ENCODE results near the gene PGAP3.
A peak's percentile ranks its signal among the peaks of the same experiment; 100 is the strongest.

Gene PGAP3

GRCh38 chr17:39658346-39658745 is 29.5 kb downstream of the PGAP3 start:
- Histone ChIP-seq H3K27ac (ENCODE audit: extremely low read depth, low read depth, low read length) (no peak overlapping the region), H3K36me3 (ENCODE audit: control insufficient read depth in 2 of 2, insufficient read depth in 1 of 2, low read length in 2 of 2) (peaks cover 3 to 69% of the 10 kb centered on the region in 2 experiments; a peak in 2 of 3 replicates), H3K9me3 (ENCODE audit: control insufficient read depth, insufficient read depth, low read depth, low read length) (no peaks in the 10 kb centered on the region), H3K4me3 (ENCODE audit: low read depth, low read length) (no peak overlapping the region), H3K4me1 (ENCODE audit: control insufficient read depth, insufficient read depth, low read length) (peaks cover 3% of the 10 kb centered on the region; the same call in 1 of the 2 replicates)
- TF ChIP-seq SETDB1 (IDR thresholded peaks at IDR 0.05; ENCODE audit: insufficient read length, low read length) (no peak), YY1 (tag by site-specific recombination; IDR thresholded peaks at IDR 0.05) (no peak), ZFP37 (tag by site-specific recombination; IDR thresholded peaks at IDR 0.05) (no peak), ZNF138 (tag by site-specific recombination; IDR thresholded peaks at IDR 0.05; ENCODE audit: borderline replicate concordance) (no peak), ZNF610 (tag by site-specific recombination; IDR thresholded peaks at IDR 0.05; ENCODE audit: borderline replicate concordance) (no peak), MEIS1 (CRISPR knock-in tag; IDR thresholded peaks at IDR 0.05; ENCODE audit: borderline replicate concordance) (no peak), ZSCAN16 (tag by site-specific recombination; IDR thresholded peaks at IDR 0.05) (no peak), ZNF571 (tag by site-specific recombination; IDR thresholded peaks at IDR 0.05) (no peak), ZNF560 (tag by site-specific recombination; IDR thresholded peaks at IDR 0.05; ENCODE audit: borderline replicate concordance) (no peak), HIC1 (tag by site-specific recombination; IDR thresholded peaks at IDR 0.05) (no peak), OVOL3 (tag by site-specific recombination; IDR thresholded peaks at IDR 0.05) (no peak), ZNF747 (tag by site-specific recombination; IDR thresholded peaks at IDR 0.05) (no peak), ZNF555 (tag by site-specific recombination; conservative IDR thresholded peaks at IDR 0.05) (no peak), REPIN1 (tag by site-specific recombination; IDR thresholded peaks at IDR 0.05; ENCODE audit: low read depth) (no peak), ZNF24 (tag by site-specific recombination; IDR thresholded peaks at IDR 0.05) (no peak), ZNF211 (tag by site-specific recombination; IDR thresholded peaks at IDR 0.05; ENCODE audit: low read depth) (no peak)
- TF ChIP-seq, protein P1, sequence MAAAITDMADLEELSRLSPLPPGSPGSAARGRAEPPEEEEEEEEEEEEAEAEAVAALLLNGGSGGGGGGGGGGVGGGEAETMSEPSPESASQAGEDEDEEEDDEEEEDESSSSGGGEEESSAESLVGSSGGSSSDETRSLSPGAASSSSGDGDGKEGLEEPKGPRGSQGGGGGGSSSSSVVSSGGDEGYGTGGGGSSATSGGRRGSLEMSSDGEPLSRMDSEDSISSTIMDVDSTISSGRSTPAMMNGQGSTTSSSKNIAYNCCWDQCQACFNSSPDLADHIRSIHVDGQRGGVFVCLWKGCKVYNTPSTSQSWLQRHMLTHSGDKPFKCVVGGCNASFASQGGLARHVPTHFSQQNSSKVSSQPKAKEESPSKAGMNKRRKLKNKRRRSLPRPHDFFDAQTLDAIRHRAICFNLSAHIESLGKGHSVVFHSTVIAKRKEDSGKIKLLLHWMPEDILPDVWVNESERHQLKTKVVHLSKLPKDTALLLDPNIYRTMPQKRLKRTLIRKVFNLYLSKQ (tag by site-specific recombination; IDR thresholded peaks at IDR 0.05; ENCODE audit: borderline replicate concordance) = no peak
- TF ChIP-seq, protein P2, sequence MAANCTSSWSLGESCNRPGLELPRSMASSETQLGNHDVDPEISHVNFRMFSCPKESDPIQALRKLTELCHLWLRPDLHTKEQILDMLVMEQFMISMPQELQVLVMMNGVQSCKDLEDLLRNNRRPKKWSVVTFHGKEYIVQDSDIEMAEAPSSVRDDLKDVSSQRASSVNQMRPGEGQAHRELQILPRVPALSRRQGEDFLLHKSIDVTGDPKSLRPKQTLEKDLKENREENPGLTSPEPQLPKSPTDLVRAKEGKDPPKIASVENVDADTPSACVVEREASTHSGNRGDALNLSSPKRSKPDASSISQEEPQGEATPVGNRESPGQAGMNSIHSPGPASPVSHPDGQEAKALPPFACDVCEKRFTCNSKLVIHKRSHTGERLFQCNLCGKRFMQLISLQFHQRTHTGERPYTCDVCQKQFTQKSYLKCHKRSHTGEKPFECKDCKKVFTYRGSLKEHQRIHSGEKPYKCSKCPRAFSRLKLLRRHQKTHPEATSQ (tag by site-specific recombination; IDR thresholded peaks at IDR 0.05) = no peak
- ChIA-PET POLR2A (no interaction called here), CTCF (interaction anchor here (11.9 kb wide), 1 partner anchor 35 kb away, joined by 220 read pairs; the partner anchor contains the start of gene PPP1R1B)

DNA sequence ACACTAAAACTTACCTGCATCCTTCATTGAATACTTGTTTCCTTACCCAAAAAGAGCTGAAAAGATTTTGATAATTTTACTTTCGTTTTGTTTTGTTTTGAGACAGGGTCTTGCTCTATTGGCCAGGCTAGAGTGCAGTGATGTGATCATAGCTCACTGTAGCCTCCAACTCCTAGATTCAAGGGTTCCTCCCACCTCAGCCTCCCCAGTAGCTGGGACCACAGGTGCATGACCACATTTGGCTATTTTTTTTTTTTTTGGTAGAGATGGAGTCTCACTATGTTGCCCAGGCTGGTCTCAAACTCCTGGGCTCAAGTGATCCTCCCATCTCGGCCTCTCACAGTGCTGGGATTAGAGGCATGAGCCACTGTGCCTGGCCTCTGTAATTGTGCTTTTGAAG is 32.8 kb downstream of the PGAP3 start:
- TF ChIP-seq ZNF121 (tag by site-specific recombination; IDR thresholded peaks at IDR 0.05) = peak; percentile 98
- TF ChIP-seq ZNF521 (tag by site-specific recombination; IDR thresholded peaks at IDR 0.05) = no peak
- no peak for TF ChIP-seq ZNF18 (tag by site-specific recombination; IDR thresholded peaks at IDR 0.05)
- no peak for TF ChIP-seq ZNF658 (tag by site-specific recombination; IDR thresholded peaks at IDR 0.05)
- TF ChIP-seq ATF2 (tag by site-specific recombination; IDR thresholded peaks at IDR 0.05; ENCODE audit: low read depth) = no peak
- CTCF ChIA-PET = interaction anchor here (0.5 to 11.9 kb wide), 18 partner anchors 8 to 420 kb away, joined by 3 to 220 read pairs (median 12); partner anchors contain the start of genes ERBB2, MIEN1, PNMT and PPP1R1B
- Histone ChIP-seq H3K27ac (ENCODE audit: extremely low read depth, low read depth, low read length) (no peak overlapping the region), H3K4me1 (ENCODE audit: control insufficient read depth, insufficient read depth, low read length) (peaks cover 2% of the 10 kb centered on the region; the same call in 1 of the 2 replicates), H3K36me3 (ENCODE audit: control insufficient read depth in 2 of 2, insufficient read depth in 1 of 2, low read length in 2 of 2) (peaks cover 3 to 40% of the 10 kb centered on the region in 2 experiments; a peak in 2 of 3 replicates), H3K9me3 (ENCODE audit: control insufficient read depth, insufficient read depth, low read depth, low read length) (no peaks in the 10 kb centered on the region), H3K4me3 (ENCODE audit: low read depth, low read length) (no peak overlapping the region)
- POLR2A ChIA-PET = interaction anchor here (1.7 kb wide), 1 partner anchor 325 kb away, joined by 4 read pairs; the partner anchor contains the start of gene PSMD3

Data from HEK293 (cell line).